GM08714 (cell line): ENCODE results near the gene EGF.

Source experiments
- H3K4me3 ChIP-seq: fragments of 200-500 bp; sonication (Bioruptor generic); 2 replicates; pipeline ENCODE4 v1.5.1; 2014; ENCODE audit warnings: mild to moderate bottlenecking, low read length, inconsistent platforms
- ZNF274 ChIP-seq: IDR thresholded peaks from 2 replicates; pipeline ENCODE4 v1.6.1; 2012; ENCODE audit warnings: mild to moderate bottlenecking, low read depth, low read length

The EGF gene

GRCh38 chr4:109985993-109986974 lies 73.6 kb downstream of the EGF start:
- no peak for TF ChIP-seq ZNF274
- no peak overlapping the region for H3K4me3 ChIP-seq

- no peak for TF ChIP-seq ZNF274
- H3K4me3 ChIP-seq = no peak overlapping the region
Measured at GRCh38 chr4:109989044-109989443, 76.4 kb downstream of the EGF start.

- no peak for TF ChIP-seq ZNF274
- no peak overlapping the region for H3K4me3 ChIP-seq
Measured at GRCh38 chr4:109989618-109990017, 76.9 kb downstream of the EGF start.

DNA sequence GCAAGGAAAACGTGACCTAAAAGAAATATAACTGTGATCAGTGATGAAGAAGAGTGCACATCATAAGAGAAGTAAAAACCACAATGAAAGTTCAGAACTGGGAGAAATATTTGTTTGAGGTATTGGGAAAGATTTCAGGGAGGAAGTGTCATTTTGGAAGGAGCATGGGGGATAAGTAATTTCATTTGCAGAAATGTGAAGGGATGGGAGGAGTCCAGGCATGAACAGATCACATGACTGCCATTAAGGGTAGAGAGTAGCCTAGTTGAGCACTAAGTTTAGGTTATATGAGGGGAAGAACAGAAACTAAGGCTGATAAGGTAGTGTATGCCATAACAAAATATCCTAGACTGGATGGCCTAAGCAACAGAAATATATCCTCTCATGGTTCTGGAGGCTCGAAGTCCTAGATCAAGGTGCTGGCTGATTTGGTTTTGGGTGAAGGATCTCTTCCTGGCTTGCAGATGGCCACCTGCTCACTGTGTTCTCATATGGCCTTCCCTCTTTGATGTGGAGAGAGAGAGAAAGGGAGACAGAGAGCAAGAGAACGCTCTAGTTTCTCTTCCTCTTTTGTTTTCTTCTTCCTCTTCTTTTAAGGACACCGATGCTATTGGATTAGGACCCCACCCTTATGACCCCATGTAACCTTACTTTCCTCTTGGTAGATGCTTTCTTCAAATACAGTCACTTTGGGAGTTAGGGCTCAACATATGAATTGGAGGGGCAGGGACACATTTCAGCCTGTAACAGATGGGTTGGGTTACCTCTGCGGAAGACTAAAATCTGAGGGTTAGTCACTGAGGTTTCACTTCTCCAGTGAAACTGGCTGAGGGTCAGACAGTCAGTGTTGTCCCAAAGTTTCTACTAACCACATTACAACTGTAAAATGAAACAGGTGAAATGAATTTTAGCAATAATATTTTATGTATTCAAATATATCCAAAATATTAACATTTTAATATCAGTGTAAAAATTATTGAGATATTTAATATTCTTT lies 77.9 kb downstream of the EGF start:
- no peak for TF ChIP-seq ZNF274
- no peak overlapping the region for H3K4me3 ChIP-seq

DNA sequence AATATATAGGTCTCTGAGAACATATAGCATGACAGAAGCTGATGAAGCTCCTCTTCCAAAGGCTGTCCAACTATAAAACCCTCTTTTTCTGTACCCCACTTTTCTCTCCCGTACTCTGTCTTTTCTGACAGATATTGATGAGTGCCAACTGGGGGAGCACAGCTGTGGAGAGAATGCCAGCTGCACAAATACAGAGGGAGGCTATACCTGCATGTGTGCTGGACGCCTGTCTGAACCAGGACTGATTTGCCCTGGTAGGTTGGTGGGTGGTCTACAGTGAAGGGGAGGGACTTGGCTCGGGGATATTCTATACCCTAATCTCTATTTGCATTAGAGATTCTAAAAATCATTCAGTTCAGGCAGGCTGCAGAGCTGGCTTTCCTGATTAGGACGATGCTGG lies 80.4 kb downstream of the EGF start:
- H3K4me3 ChIP-seq = no peak overlapping the region
- no peak for TF ChIP-seq ZNF274

- no peak overlapping the region for H3K4me3 ChIP-seq
Measured at GRCh38 chr4:109994415-109994827, 81.7 kb downstream of the EGF start.

GRCh38 chr4:109996526-109996925 lies 83.8 kb downstream of the EGF start:
- no peak overlapping the region for H3K4me3 ChIP-seq
- no peak for TF ChIP-seq ZNF274

More at GRCh38 chr4:109994415-109994827, 81.7 kb downstream of the EGF start:
- TF ChIP-seq ZNF274 = no peak

DNA sequence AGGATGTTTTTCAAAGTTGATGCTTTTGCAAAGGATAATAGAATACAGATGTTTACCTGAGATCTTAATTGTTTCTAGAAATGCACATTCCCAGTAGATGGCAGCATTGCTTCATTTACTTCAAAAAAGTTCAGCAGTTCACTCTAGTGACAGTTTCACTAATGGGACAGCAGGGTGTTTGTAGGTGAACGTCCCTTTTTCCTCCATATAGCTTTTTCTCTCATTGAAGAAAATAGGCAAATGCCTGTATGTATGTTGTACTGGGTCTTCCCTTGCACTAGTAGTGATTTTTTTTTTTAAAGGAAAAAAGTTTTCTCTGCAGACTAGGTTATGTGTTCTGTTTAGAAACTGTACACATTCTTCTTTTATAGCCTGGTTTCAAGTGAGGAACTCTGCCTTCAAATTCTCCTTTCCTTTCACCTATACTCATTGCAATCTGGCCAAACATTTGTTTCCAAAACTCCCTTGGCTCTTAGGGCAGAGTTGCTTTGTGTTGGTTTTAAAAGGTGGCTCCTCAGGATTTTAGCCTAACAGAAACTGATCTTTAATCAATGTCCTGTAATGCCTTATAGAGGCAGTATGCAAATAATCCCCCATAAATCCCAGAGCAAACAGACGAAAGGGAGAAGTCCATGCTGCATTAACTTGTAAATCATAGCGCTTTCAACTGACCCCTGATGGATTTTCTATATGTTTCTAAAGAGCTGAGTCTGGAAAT lies 86.3 kb downstream of the EGF start:
- TF ChIP-seq ZNF274 = no peak
- H3K4me3 ChIP-seq = no peak overlapping the region

GRCh38 chr4:109999585-109999912 lies 86.9 kb downstream of the EGF start:
- TF ChIP-seq ZNF274 = no peak
- H3K4me3 ChIP-seq = no peak overlapping the region

- no peak overlapping the region for H3K4me3 ChIP-seq
- TF ChIP-seq ZNF274 = no peak
Measured at GRCh38 chr4:110002326-110002725, 89.6 kb downstream of the EGF start.

GRCh38 chr4:110003401-110004187 lies 90.9 kb downstream of the EGF start:
- no peak overlapping the region for H3K4me3 ChIP-seq
- TF ChIP-seq ZNF274 = no peak

- TF ChIP-seq ZNF274 = no peak
- no peak overlapping the region for H3K4me3 ChIP-seq
Measured at GRCh38 chr4:110004556-110004955, 91.9 kb downstream of the EGF start.

GRCh38 chr4:110005461-110006056 lies 92.9 kb downstream of the EGF start:
- H3K4me3 ChIP-seq = no peak overlapping the region
- no peak for TF ChIP-seq ZNF274
